ENCODE measurements around the gene LYZL2. TPM values are rescaled to one million over a fixed set of nuclear protein-coding genes. Genes with fewer than 3 reads are reported as not detected.
"Not testable (repeated sequence)": the region's sequence is repeated elsewhere in the genome, so short reads cannot be mapped to it uniquely, and the experiment has no call there.

LYZL2 gene
- total RNA-seq, 1 experiment from 2014 or later = not detected

DNA sequence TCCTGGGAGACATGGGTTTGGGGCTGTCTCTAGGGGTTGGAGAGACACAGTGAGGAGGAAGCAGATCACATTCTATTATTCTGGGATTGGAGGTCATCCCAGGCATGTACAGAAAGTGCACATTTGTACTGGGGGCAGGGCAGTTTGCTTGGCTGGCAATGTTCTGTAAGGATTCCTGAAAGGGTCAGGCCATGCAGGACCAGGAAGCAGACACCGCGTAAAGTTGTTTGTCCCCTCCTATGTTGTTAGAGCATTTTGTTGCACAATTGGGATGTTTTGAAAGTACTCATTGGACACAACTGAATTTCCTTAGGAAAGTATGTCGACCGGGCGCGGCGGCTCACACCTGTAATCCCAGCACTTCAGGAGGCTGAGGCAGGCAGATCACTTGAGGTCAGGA lies 12.5 kb downstream of the LYZL2 start (continued):
- TF ChIP-seq REST (IDR thresholded peaks at IDR 0.05; ENCODE audit: low read depth) (no peak), SIN3A (IDR thresholded peaks at IDR 0.05; ENCODE audit: low read depth) (no peak)

DNA sequence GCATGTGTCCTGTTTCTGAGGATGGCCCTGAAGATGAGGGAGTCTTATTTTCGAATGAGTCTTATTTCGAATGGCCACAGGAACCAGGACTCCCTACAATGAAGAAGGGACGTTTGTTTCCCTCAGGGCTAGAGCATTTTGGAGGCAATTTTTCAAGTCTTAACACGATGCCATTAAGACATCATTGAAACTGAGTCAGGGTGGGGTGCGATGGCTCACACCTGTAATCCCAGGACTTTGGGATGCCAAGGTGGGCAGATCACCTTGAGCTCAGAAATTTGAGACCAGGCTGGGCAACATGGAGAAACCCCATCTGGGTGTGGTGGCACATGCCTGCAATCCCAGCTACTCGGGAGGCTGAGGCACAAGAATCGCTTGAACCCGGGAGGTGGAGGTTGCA lies 18.5 kb downstream of the LYZL2 start:
- CTCF ChIA-PET; H3K27me3 ChIP-seq (ENCODE audit: insufficient read depth, low read length); RAD21 ChIA-PET (ENCODE audit: low non-redundant PET in 1 of 2, low total read pairs in 2 of 2, uncharacterized antibody in 2 of 2, unreplicated experiment in 2 of 2); DNase-seq (ENCODE audit: low read depth, low spot score); BruUV-seq (replicated peaks); ATAC-seq; H3K9me2 ChIP-seq (ENCODE audit: insufficient read depth); H3K4me1 ChIP-seq (ENCODE audit: control insufficient read depth in 1 of 2, insufficient read depth in 2 of 2, low read length in 2 of 2); H3K4me2 ChIP-seq (ENCODE audit: low read length); POLR2A ChIA-PET; intact Hi-C loops (cut with micrococcal nuclease); H3K4me3 ChIP-seq (replicated peaks in 1 of 2; ENCODE audit: low read depth in 1 of 2, low read length in 2 of 2); H3K27ac ChIP-seq (ENCODE audit: low read depth, low read length); H2AFZ ChIP-seq (ENCODE audit: low read depth, low read length, poor library complexity, severe bottlenecking); H3K79me2 ChIP-seq (ENCODE audit: insufficient read depth, low read length); H3K36me3 ChIP-seq (ENCODE audit: control insufficient read depth in 1 of 2, insufficient read depth in 2 of 2, low read length in 2 of 2); H4K20me1 ChIP-seq (ENCODE audit: insufficient read depth); H3K9me3 ChIP-seq (ENCODE audit: control insufficient read depth in 1 of 2, insufficient read depth in 1 of 2, low read depth in 1 of 2, low read length in 2 of 2); H3K9ac ChIP-seq (ENCODE audit: low read length): not testable (repeated sequence)

- no TSS peak for BruUV-seq (replicated peaks)
- DNase-seq (ENCODE audit: low read depth, low spot score) (no peak), ATAC-seq (peak; percentile 40; the same call in 1 of the 2 replicates)
- POLR2A ChIA-PET = no interaction called here
- RAD21 ChIA-PET (ENCODE audit: low non-redundant PET in 1 of 2, low total read pairs in 2 of 2, uncharacterized antibody in 2 of 2, unreplicated experiment in 2 of 2) = no interaction called here
- intact Hi-C loops (cut with micrococcal nuclease) = no loop called here
- H3K4me3 ChIP-seq (replicated peaks in 1 of 2; ENCODE audit: low read depth in 1 of 2, low read length in 2 of 2) = no peak overlapping the region
- no peaks in the 10 kb centered on the region for H3K79me2 ChIP-seq (ENCODE audit: insufficient read depth, low read length)
- no peaks in the 10 kb centered on the region for H3K9me3 ChIP-seq (ENCODE audit: control insufficient read depth in 1 of 2, insufficient read depth in 1 of 2, low read depth in 1 of 2, low read length in 2 of 2)
- H3K9me2 ChIP-seq (ENCODE audit: insufficient read depth) = no peaks in the 10 kb centered on the region
- H2AFZ ChIP-seq (ENCODE audit: low read depth, low read length, poor library complexity, severe bottlenecking) = no peak overlapping the region
- no peaks in the 10 kb centered on the region for H3K36me3 ChIP-seq (ENCODE audit: control insufficient read depth in 1 of 2, insufficient read depth in 2 of 2, low read length in 2 of 2)
- TF ChIP-seq JUND (IDR thresholded peaks at IDR 0.05) = no peak
- no peak for TF ChIP-seq EZH2 (IDR thresholded peaks at IDR 0.05)
- no peak for TF ChIP-seq ELF1 (IDR thresholded peaks at IDR 0.05; ENCODE audit: borderline replicate concordance, low read depth)
- no peak for TF ChIP-seq CBX3 (IDR thresholded peaks at IDR 0.05; ENCODE audit: low read depth)
- no peak for TF ChIP-seq ATF3 (IDR thresholded peaks at IDR 0.05)
- no peak for TF ChIP-seq RAD21 (IDR thresholded peaks at IDR 0.05; ENCODE audit: low read depth)
- no peak for TF ChIP-seq FOSL1 (IDR thresholded peaks at IDR 0.05; ENCODE audit: low read depth)
- TF ChIP-seq SRF (IDR thresholded peaks at IDR 0.05; ENCODE audit: low read depth) = no peak
- TF ChIP-seq EGR1 (IDR thresholded peaks at IDR 0.05; ENCODE audit: low read depth) = no peak
- no peak for TF ChIP-seq ZFX (IDR thresholded peaks at IDR 0.05)
- TF ChIP-seq TCF7L2 (IDR thresholded peaks at IDR 0.05; ENCODE audit: borderline replicate concordance, extremely low read depth, insufficient read depth, insufficient read length) = no peak
- TF ChIP-seq POLR2AphosphoS5 (IDR thresholded peaks at IDR 0.05; ENCODE audit: low read depth, low read length) = no peak
- H3K27me3 ChIP-seq (ENCODE audit: insufficient read depth, low read length) = no peaks in the 10 kb centered on the region
- CTCF ChIA-PET = no interaction called here
- no peak overlapping the region for H3K27ac ChIP-seq (ENCODE audit: low read depth, low read length)
- peaks cover 0 to 6% of the 10 kb centered on the region in 2 experiments; a peak in 1 of 4 replicates for H3K4me1 ChIP-seq (ENCODE audit: control insufficient read depth in 1 of 2, insufficient read depth in 2 of 2, low read length in 2 of 2)
- H3K9ac ChIP-seq (ENCODE audit: low read length) = no peak overlapping the region
- no peaks in the 10 kb centered on the region for H4K20me1 ChIP-seq (ENCODE audit: insufficient read depth)
- H3K4me2 ChIP-seq (ENCODE audit: low read length) = no peak overlapping the region
Observed at GRCh38 chr10:30607814-30608213, 21.7 kb downstream of the LYZL2 start.
